Measurements from ENCODE around the gene SLX4.

DNA sequence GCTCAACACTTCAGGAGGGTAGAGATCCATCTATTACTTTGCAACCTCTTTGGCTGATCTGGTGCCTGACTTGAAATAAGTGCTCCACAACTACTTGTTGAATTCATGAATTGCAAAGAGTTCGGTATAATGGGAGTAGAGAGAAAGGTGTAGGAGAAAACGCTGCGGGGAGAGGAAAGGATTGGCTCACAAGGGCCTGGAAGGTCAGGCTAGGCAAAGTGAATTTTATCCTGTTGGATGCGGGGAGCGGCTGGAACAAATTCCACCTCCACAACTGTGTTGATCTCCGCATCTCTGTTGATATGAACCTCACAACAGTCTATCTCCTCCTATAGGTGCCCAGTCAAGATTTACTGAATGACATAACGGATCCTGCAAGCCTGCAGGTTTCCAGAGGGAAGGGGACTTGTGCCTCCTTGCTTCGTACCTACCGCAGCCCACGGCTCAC lies 684 bp downstream of the SLX4 start:
- TF ChIP-seq EZH2 (IDR thresholded peaks at IDR 0.05; ENCODE audit: insufficient read depth, poor library complexity, severe bottlenecking): no peak
- TF ChIP-seq EZH2phosphoT487 (IDR thresholded peaks at IDR 0.05; ENCODE audit: insufficient read depth, low read depth): no peak

All from GM23248 (cell line).